Cardiac fibroblast (primary cell): ENCODE data around the gene RTL10.

Experiments
- DNase-seq, 2 donors: peaks; one replicate each; pipeline versions ENCODE4 v3.0.0 to v3.0.0-alpha.2; 2010; ENCODE audit warnings: low read depth in 2 of 2
- H3K4me3 ChIP-seq, 2 donors: replicated peaks in 1 of 2; 1 replicate in 1 of 2; 2 replicates in 1 of 2; pipeline ENCODE4 v1.5.1; 2011; ENCODE audit warnings: low read depth in 2 of 2, low read length in 2 of 2, mild to moderate bottlenecking in 2 of 2, moderate library complexity in 1 of 2
- TF ChIP-seq, protein P1 (sequence below): IDR thresholded peaks from one replicate; pipeline ENCODE4 v1.5.1; 2011; ENCODE audit warnings: low read depth, mild to moderate bottlenecking, low read length, inconsistent platforms

The RTL10 gene

DNA sequence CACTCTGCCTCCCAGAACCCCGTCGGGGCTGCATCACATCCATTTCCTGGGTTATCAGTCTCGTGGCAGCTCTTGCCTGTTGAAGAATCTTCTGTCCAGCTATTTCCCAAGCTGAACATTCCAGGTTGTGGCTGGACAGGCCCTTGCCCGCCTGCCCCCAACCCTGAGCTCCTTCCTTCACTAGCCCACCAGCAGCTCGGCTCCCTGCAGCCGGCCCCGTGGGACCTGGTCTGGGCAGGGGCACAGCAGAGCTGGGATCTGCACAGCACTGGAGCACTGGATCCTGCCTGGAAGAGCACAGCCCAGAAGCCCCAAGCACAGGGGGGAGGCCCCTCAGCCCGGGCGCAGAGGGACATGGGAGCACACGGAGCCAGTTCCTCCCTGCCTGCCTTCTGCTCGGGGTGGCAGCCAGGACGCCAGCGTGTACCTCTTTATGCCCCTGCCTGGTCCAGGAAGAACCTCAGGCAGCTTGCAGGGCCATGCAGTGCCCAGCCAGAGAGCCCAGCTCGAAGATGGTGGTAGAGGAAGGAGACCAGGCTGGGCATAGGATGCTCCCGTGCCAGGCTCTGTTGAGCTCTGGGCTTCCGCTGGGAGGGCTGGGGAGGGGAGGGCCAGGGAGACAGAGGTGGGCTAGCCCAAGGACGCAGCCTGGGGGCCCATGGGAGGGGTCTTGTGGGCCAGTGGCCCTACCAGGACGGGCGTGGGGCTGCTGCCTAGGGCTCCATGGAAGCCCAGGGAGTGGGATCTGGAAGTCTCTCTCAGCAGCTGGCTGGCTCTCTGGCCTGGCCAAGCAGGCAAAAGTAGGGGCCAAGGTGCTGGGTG, 16.6 kb upstream of the RTL10 start:
- H3K4me3 ChIP-seq: no peak overlapping the region
- DNase-seq: no peak

DNA sequence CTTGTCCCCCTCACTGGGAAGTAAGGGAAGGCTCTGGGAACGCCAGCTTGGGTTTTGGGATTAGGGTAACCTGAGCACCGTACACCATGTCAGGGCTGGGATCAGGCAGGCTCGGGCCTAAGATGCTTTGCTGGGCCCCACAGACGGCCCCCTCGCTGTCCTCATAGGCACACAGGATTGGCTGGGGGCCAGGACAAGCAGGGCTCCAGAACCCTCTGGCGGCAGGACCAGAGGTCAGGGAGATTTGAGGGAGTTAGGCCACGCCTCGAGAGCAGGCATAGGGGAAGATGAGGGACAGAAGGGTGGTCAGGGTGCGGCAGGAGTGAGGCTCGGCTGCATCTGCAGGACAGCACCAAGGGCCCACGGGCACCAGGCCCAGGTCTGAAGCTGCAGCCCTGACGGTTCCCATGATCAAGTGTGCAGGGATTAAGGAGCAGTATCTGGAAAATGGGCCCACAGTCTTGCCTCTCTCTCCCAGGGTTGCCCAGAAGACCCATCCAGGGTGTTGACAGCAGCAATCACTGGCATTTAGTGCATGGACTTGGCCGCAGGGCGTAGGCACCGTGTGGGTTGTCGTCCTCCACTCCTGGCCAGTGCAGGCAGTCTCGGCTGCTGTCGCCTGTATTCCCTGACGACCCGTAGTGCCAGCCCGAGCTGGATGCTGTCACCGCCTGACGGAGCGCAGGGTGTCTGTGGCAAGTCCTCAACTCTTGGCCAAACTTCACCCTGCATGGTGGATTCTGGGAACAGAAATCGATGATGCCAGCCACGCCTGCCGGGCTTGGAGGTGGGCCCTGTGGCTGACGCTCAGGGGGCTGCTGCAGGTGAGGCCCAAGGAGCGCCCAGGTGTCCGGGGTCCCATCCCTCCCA, 15.7 kb upstream of the RTL10 start:
- no peak overlapping the region for H3K4me3 ChIP-seq
- TF ChIP-seq, protein P1, sequence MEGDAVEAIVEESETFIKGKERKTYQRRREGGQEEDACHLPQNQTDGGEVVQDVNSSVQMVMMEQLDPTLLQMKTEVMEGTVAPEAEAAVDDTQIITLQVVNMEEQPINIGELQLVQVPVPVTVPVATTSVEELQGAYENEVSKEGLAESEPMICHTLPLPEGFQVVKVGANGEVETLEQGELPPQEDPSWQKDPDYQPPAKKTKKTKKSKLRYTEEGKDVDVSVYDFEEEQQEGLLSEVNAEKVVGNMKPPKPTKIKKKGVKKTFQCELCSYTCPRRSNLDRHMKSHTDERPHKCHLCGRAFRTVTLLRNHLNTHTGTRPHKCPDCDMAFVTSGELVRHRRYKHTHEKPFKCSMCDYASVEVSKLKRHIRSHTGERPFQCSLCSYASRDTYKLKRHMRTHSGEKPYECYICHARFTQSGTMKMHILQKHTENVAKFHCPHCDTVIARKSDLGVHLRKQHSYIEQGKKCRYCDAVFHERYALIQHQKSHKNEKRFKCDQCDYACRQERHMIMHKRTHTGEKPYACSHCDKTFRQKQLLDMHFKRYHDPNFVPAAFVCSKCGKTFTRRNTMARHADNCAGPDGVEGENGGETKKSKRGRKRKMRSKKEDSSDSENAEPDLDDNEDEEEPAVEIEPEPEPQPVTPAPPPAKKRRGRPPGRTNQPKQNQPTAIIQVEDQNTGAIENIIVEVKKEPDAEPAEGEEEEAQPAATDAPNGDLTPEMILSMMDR: no peak
- DNase-seq: no peak

More for the DNA sequence above, 16.6 kb upstream of the RTL10 start:
- TF ChIP-seq, protein P1: no peak

DNA sequence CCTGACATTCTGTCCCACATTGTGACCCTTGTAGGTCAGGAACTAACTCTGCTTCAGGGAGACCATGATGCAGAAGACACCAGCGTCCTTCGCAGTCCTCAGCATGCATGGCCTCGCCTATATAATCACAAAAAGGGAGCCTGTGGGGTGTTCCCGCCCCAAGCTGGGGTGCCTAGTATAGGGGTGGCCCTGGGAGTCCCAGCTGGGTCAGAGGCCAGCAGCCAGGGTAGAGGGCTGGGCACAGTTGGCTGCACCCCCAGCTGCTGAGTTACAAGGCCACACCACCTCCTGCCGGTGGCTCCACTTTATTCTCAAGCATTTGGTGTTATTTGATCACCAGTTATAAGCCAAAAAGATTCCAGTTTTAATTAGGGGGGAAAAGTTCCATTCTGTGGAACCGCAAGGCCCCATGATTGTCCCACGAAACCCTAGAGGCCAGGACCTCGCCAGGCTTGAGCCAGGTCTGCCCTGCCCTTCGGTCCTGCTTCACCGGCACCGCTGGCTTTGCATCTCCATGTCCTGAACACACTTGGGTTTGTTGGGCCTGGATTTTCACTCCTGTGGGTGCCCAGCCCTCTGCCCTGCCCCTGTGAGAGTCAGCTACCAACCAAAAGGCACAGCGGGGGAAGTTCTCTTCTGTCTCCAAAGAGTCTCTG, 15.0 kb upstream of the RTL10 start:
- H3K4me3 ChIP-seq: no peak overlapping the region
- TF ChIP-seq, protein P1: no peak
- no peak for DNase-seq

DNA sequence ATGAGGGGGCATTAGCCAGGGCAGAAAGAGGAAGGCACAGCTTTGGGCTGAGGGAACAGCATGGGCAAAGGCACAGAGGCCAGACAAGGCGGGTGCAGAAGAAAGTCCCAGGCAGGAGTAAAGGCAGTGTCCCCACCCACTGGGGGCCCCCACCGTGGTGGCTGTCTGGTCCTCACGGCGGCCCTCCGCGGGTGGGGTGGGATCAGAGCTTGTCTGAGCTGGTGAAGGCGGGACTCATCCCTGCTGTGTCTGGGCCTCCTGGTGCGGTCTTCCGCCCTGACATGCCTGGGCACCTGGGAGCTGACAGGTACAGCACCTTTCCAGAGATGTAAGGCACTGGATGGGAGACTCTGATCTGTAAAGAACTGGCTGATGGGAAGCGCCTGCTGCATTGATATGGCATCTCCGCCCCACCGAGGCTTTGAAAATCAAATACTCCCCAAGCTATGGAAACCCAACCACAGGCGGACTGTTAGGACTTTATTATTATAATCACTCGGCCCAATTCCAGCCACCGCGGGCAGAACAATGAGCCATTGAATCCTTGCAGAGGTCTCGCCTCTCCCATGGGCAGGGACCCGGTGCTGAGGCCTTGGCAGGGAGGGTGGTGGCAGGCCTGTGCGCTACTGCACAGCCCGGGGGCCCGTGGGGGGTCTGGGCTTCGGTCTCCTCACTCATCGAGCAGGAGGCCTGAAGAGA, 14.2 kb upstream of the RTL10 start:
- DNase-seq: no peak
- H3K4me3 ChIP-seq: no peak overlapping the region
- TF ChIP-seq, protein P1: no peak

DNA sequence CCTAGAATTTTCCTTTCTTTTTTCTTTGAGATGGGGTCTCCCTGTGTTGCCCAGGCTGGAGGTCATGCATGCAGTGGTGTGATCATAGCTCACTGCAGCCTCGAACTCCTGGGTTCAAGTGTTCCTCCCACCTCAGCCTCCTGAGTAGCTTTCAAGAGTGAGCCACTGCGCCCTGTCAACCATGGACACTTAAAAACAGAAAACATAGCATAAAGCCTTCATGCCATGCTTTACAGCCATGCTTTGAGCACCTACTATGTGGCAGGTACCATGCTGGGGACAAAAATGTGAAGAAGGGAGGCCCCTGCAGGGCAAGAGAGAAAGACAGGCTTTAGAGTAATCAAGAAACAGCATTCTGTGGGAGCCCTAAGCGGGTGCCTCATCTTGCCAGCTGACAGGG, 13.7 kb upstream of the RTL10 start:
- H3K4me3 ChIP-seq: no peak overlapping the region
- DNase-seq: no peak
- TF ChIP-seq, protein P1: no peak

DNA sequence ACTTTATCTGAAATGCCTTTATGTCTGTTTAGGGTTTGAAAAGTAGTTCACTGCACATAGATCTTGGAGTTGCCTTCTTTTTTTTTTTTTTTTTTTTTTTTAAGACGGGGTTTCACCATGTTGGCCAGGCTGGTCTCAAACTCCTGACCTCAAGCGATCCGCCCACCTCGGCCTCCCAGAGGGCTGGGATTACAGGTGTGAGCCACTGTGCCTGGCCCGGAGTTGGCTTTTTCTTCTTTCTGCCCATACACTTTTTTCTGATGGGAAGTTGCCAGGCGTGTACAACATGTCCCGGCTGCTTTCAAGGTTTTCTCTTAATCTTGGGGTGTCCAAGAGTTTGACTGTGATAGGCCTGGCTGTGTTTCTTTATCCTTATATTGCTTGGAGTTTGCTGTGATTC, 12.9 kb upstream of the RTL10 start:
- TF ChIP-seq, protein P1: no peak
- no peak for DNase-seq
- H3K4me3 ChIP-seq: no peak overlapping the region
